ENCODE results near the gene SPRING1. TPM values are rescaled to one million over a fixed set of nuclear protein-coding genes. Genes with fewer than 3 reads are reported as not detected.

Gene SPRING1, protein sequence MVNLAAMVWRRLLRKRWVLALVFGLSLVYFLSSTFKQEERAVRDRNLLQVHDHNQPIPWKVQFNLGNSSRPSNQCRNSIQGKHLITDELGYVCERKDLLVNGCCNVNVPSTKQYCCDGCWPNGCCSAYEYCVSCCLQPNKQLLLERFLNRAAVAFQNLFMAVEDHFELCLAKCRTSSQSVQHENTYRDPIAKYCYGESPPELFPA
- 10 to 100 TPM; 44.0 to 45.0 (median 44.3) TPM for total RNA-seq

DNA sequence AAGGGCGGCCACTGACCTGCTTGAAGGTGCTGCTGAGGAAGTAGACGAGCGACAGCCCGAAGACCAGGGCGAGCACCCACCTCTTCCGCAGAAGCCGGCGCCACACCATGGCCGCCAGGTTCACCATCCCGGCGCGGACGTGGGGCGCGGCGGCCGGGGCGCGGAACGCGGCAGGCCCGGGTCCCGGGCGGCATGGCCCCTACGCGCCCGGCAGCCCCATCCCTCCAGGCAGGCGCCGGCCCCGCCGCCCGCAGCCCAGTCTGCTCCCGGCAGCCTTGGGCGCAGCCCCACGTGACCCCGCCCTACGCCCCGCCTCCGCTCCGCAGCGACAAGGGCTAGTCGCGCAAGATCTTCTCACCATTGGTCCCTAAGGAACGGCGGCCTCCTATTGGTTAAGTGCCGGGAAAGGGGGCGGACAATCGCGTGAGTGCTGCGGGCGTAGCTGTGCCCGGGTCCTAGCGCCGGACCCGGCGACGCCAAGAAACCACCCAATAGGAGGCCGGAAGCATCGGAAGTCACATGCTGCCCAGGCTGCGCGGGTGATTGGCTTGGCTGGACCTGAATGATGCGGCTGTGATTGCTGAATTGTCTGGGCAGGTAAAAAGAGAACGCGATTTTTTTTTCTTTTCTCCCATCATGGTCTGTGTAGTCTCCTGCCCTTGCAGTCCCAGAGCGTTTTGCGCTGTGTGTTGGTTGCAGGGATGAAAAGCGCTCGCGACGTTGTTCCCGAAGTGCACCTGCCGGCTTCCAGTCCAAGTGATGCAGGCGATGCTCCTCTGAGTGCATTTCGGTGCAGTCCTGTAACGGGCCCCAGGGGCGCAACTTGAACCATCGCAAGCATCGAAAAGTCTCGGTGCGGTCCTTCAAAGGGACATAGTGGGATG lies at the start of gene SPRING1, which contains the start of gene RNFT2:
Gene SPRING1, minus strand, starts transcription at position 296 of the 884 bp plus-strand sequence. Its CDS starts 169 bp downstream, at position 127.
Gene RNFT2, plus strand, starts transcription at position 542 of the 884 bp plus-strand sequence. CDS start 2,183 bp downstream, outside the sequence.
- ATAC-seq = peak; percentile 96 to 97
- Mint-ChIP-seq H3K36me3 (ENCODE audit: insufficient read depth) (peaks cover 16% of the 10 kb centered on the region), H3K4me3 (peak within 1 kb of the TSS; percentile 96), H3K4me1 (ENCODE audit: low read depth) (peaks cover 26% of the 10 kb centered on the region), H3K27me3 (ENCODE audit: low read depth) (no peaks in the 10 kb centered on the region), H3K9me3 (no peaks in the 10 kb centered on the region)
- DNase-seq = peak; percentile 98

GRCh38 chr12:116784238-116784612 lies 46.4 kb upstream of the SPRING1 start:
- Mint-ChIP-seq H3K9me3 (no peaks in the 10 kb centered on the region), H3K36me3 (ENCODE audit: insufficient read depth) (peaks cover 29% of the 10 kb centered on the region), H3K4me3 (no peak overlapping the region), H3K4me1 (ENCODE audit: low read depth) (no peaks in the 10 kb centered on the region), H3K27me3 (ENCODE audit: low read depth) (no peaks in the 10 kb centered on the region)
- ATAC-seq = no peak
- no peak for DNase-seq

DNA sequence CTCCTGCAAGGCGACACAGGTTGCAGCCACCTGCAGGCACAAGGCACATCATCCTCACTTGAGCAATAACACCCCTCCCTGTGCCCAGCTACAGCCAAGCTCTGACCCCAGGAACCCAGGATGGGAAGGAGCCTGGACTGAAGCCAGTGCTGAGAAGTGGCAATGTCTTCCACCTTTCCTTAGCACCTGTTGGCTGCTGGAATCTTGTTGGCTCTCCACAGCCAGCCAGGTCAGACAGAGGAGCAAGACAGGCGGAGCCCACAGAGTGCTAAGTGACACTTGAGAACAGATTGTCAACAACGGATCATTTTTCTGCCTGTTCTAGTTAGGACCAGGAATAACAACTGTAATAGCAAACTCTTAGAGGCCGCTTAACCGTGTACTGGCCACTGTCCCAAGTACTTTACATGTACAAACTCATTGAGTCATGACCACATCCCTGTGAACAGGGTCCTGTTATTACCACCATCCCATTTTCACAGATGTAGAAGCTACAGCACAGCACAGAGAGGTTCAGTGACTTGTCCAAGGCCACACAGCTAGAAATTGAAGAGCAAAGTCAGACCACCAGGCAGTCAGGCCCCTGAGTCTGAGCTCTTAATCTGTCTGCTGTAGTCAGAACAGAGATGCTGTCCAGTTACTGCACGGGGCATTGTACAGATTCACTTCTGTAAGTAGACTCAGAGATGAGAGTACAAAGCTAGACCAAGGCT lies 45.8 kb upstream of the SPRING1 start:
- Mint-ChIP-seq H3K4me1 (ENCODE audit: low read depth) (no peaks in the 10 kb centered on the region), H3K36me3 (ENCODE audit: insufficient read depth) (peaks cover 29% of the 10 kb centered on the region), H3K27me3 (ENCODE audit: low read depth) (no peaks in the 10 kb centered on the region), H3K9me3 (no peaks in the 10 kb centered on the region), H3K4me3 (no peak overlapping the region)
- ATAC-seq (no peak), DNase-seq (no peak)

DNA sequence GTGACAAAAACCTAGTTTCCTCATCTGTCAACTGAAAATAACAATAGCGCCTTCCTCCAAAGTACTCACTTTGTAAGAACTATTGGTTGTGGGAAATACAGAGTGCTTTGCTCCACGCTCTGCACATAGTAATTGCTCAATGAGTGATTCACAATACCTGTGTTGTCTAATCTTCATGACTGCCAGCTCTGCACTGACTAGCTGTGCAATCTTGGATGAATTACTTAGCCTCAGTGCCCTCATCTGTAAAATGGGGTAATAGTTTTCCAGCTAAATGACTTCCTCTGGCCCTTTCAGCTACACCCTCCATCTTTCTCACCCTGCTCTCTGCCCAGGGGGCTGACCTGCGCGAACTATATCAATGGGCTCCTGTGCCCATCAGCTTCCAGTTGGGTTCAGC lies 43.1 kb upstream of the SPRING1 start:
- Mint-ChIP-seq H3K9me3 (no peaks in the 10 kb centered on the region), H3K27me3 (ENCODE audit: low read depth) (no peaks in the 10 kb centered on the region), H3K4me3 (no peak overlapping the region), H3K36me3 (ENCODE audit: insufficient read depth) (peaks cover 22% of the 10 kb centered on the region), H3K4me1 (ENCODE audit: low read depth) (no peaks in the 10 kb centered on the region)
- ATAC-seq = no peak
- no peak for DNase-seq

GRCh38 chr12:116779597-116779996 lies 41.7 kb upstream of the SPRING1 start:
- no peaks in the 10 kb centered on the region for H3K27me3 Mint-ChIP-seq (ENCODE audit: low read depth)
- H3K4me3 Mint-ChIP-seq = no peak overlapping the region
- no peak for DNase-seq
- H3K4me1 Mint-ChIP-seq (ENCODE audit: low read depth) = no peaks in the 10 kb centered on the region
- no peak for ATAC-seq
- peaks cover 16% of the 10 kb centered on the region for H3K36me3 Mint-ChIP-seq (ENCODE audit: insufficient read depth)
- H3K9me3 Mint-ChIP-seq = no peaks in the 10 kb centered on the region

DNA sequence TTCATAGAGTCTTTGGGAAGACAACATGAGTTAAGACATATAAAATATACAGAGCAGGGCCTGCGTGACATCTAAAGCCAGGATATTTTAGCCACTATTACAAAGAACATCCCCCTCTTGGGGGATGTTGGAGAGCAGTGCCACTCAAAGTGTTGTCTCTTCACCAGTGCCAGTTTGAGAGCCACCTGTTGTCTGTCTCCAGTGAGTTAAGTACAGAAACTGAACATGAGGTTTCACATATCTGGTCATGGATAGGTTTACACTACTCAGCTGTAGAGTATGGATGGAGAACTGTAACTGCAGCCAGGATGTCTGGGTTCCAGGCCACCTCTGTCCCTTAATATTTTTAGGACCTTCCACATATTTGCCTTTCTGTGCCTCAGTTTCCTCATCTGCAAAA lies 39.4 kb upstream of the SPRING1 start:
- no peak overlapping the region for H3K4me3 Mint-ChIP-seq
- DNase-seq = no peak
- no peak for ATAC-seq
- peaks cover 14% of the 10 kb centered on the region for H3K36me3 Mint-ChIP-seq (ENCODE audit: insufficient read depth)
- H3K4me1 Mint-ChIP-seq (ENCODE audit: low read depth) = no peaks in the 10 kb centered on the region
- H3K27me3 Mint-ChIP-seq (ENCODE audit: low read depth) = no peaks in the 10 kb centered on the region
- H3K9me3 Mint-ChIP-seq = no peaks in the 10 kb centered on the region

DNA sequence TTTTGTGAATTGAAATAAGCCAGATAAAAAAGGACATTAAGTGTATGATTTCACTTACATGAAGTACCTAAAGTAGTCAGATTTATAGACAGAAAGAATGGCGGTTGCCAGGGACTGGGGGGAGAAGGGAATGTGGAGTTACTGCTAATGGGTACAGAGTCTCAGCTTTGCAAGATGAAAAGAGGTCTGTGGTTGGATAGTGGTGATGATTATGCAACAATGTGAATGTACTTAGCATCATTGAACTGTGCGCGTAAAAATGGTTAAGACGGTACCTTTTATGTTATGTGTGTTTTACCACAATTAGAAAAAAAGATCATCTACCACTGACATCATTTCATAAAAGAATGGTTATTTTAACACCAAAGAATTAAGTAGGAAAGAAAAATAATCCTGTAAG lies 36.2 kb upstream of the SPRING1 start:
- no peaks in the 10 kb centered on the region for H3K27me3 Mint-ChIP-seq (ENCODE audit: low read depth)
- H3K4me1 Mint-ChIP-seq (ENCODE audit: low read depth) = no peaks in the 10 kb centered on the region
- peaks cover 6% of the 10 kb centered on the region for H3K36me3 Mint-ChIP-seq (ENCODE audit: insufficient read depth)
- ATAC-seq = no peak
- no peak overlapping the region for H3K4me3 Mint-ChIP-seq
- no peak for DNase-seq
- H3K9me3 Mint-ChIP-seq = no peaks in the 10 kb centered on the region

- no peaks in the 10 kb centered on the region for H3K27me3 Mint-ChIP-seq (ENCODE audit: low read depth)
- no peak overlapping the region for H3K4me3 Mint-ChIP-seq
- H3K36me3 Mint-ChIP-seq (ENCODE audit: insufficient read depth) = peaks cover 6% of the 10 kb centered on the region
- H3K4me1 Mint-ChIP-seq (ENCODE audit: low read depth) = no peaks in the 10 kb centered on the region
- ATAC-seq (no peak), DNase-seq (no peak)
- no peaks in the 10 kb centered on the region for H3K9me3 Mint-ChIP-seq
These were observed 35.4 kb upstream of the SPRING1 start for GRCh38 chr12:116773276-116773731.

DNA sequence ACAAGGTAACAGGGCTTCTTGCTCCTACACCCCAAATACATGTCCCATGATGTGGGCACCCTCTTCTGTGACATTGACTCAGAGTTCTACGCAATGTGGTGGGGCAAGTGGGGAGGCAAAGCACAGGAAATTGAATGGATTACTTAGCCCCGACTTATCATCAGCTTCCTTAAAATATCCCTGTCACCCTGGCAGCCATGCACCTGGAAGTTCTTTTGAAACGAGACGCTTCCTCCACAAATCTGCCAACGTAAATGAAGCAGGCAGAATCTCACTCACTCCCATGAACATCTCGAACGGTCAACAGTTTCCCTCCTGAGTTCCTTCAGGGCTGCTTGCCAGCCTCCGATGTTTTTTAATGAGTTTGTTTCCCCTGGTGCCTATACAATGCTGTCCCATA lies 33.8 kb upstream of the SPRING1 start:
- Mint-ChIP-seq H3K9me3 (no peaks in the 10 kb centered on the region), H3K4me1 (ENCODE audit: low read depth) (no peaks in the 10 kb centered on the region), H3K36me3 (ENCODE audit: insufficient read depth) (peaks cover 8% of the 10 kb centered on the region), H3K4me3 (no peak overlapping the region), H3K27me3 (ENCODE audit: low read depth) (no peaks in the 10 kb centered on the region)
- DNase-seq (no peak), ATAC-seq (no peak)

GRCh38 chr12:116766746-116767145 lies 28.9 kb upstream of the SPRING1 start:
- H3K9me3 Mint-ChIP-seq = no peaks in the 10 kb centered on the region
- no peak for ATAC-seq

DNA sequence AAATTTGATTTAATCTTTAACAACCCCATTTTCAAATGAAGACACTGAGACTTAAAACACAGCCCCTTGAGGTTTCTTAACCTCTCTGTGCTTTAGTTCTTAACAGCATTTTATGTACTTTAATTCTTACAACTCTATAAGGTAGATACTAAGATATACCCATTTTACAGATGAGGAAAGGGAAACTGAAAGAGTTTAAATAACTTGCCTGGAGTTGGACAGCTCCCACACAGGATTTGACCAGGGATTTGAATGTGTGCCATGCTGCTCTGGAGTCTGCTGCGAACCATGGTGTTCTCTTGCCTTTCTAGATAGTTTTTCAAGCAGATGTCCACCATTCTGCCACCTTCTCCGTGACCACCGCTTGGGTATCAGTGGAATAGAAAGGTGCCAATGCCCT lies 28.4 kb upstream of the SPRING1 start:
- ATAC-seq = no peak
- no peak overlapping the region for H3K4me3 Mint-ChIP-seq
- H3K9me3 Mint-ChIP-seq = no peaks in the 10 kb centered on the region
- H3K4me1 Mint-ChIP-seq (ENCODE audit: low read depth) = no peaks in the 10 kb centered on the region
- DNase-seq = no peak
- H3K36me3 Mint-ChIP-seq (ENCODE audit: insufficient read depth) = peaks cover 2% of the 10 kb centered on the region
- H3K27me3 Mint-ChIP-seq (ENCODE audit: low read depth) = no peaks in the 10 kb centered on the region

More at GRCh38 chr12:116766746-116767145, 28.9 kb upstream of the SPRING1 start:
- DNase-seq = no peak
- Mint-ChIP-seq H3K36me3 (ENCODE audit: insufficient read depth) (peaks cover 2% of the 10 kb centered on the region), H3K4me1 (ENCODE audit: low read depth) (no peaks in the 10 kb centered on the region), H3K27me3 (ENCODE audit: low read depth) (no peaks in the 10 kb centered on the region), H3K4me3 (no peak overlapping the region)

- no peak for DNase-seq
- ATAC-seq = no peak
- Mint-ChIP-seq H3K27me3 (ENCODE audit: low read depth) (no peaks in the 10 kb centered on the region), H3K4me1 (ENCODE audit: low read depth) (no peaks in the 10 kb centered on the region), H3K9me3 (no peaks in the 10 kb centered on the region), H3K4me3 (no peak overlapping the region), H3K36me3 (ENCODE audit: insufficient read depth) (peaks cover 2% of the 10 kb centered on the region)
These were observed 27.4 kb upstream of the SPRING1 start for GRCh38 chr12:116765271-116765670.

- no peaks in the 10 kb centered on the region for H3K9me3 Mint-ChIP-seq
- H3K4me3 Mint-ChIP-seq = no peak overlapping the region
- no peaks in the 10 kb centered on the region for H3K27me3 Mint-ChIP-seq (ENCODE audit: low read depth)
- peaks cover 6% of the 10 kb centered on the region for H3K4me1 Mint-ChIP-seq (ENCODE audit: low read depth)
- ATAC-seq (no peak), DNase-seq (no peak)
- H3K36me3 Mint-ChIP-seq (ENCODE audit: insufficient read depth) = peaks cover 11% of the 10 kb centered on the region
These were observed 23.6 kb upstream of the SPRING1 start for GRCh38 chr12:116761499-116761898.

DNA sequence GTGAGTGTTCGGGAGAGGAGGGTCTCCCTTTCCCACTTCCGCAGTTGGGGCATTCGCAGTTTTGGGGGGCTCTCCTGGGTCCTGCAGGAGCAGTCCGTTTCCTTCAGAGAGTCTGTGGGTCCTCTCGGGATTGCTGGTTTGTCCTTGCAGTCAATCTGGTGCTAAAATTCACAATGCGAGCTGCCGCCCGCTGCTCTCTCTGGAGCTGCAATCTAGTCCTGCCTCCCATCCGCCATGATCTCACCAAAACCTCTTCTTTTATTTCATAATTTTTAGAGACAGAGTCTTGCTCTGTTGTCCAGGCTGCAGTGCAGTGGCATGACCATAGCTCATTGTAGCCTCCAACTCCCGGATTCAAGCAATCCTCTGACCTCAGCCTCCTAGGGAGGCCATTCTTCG lies 22.8 kb upstream of the SPRING1 start:
- H3K36me3 Mint-ChIP-seq (ENCODE audit: insufficient read depth) = peaks cover 16% of the 10 kb centered on the region
- ATAC-seq (no peak), DNase-seq (no peak)
- no peak overlapping the region for H3K4me3 Mint-ChIP-seq
- peaks cover 6% of the 10 kb centered on the region for H3K4me1 Mint-ChIP-seq (ENCODE audit: low read depth)
- no peaks in the 10 kb centered on the region for H3K9me3 Mint-ChIP-seq
- H3K27me3 Mint-ChIP-seq (ENCODE audit: low read depth) = no peaks in the 10 kb centered on the region

Data from activated T-cell treated with anti-CD3 and anti-CD28 coated beads, Interleukin-2, amount 50 U/mL, for 4 hours (primary cell).